ENCODE data around the gene MRPS26.
A peak's percentile ranks its signal among the peaks of the same experiment; 100 is the strongest.
"Not testable (repeated sequence)": the region's sequence is repeated elsewhere in the genome, so short reads cannot be mapped to it uniquely, and the experiment has no call there.

The MRPS26 gene

DNA sequence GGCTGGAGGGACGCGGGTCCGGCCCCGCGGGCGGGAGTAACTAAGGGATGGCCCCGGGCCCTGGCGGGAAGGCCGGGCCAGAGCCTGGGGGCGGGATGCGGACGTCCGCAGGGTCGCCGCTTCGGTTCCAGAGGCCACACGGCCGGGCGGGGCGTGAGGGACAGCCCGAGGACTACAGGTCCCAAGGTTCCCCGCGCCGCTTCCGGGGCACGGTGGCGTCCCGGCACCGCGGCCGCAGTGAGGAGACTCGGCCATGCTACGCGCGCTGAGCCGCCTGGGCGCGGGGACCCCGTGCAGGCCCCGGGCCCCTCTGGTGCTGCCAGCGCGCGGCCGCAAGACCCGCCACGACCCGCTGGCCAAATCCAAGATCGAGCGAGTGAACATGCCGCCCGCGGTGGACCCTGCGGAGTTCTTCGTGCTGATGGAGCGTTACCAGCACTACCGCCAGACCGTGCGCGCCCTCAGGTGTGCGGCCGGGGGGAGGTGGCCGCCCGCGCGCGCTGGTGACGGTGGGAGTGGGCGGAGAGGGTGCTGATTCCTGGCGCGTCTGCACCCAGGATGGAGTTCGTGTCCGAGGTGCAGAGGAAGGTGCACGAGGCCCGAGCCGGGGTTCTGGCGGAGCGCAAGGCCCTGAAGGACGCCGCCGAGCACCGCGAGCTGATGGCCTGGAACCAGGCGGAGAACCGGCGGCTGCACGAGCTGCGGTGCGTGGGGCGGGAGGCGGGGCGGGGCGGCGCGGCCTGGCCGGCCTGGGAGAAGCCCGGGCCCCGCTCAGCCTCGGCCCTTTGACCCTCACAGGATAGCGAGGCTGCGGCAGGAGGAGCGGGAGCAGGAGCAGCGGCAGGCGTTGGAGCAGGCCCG, at the start of gene MRPS26:
Gene MRPS26, plus strand, starts transcription at position 237 of the 861 bp plus-strand sequence. Its CDS starts 17 bp downstream, at position 254.
- DNase-seq (ENCODE audit: low read depth) = peak; percentile 20

DNA sequence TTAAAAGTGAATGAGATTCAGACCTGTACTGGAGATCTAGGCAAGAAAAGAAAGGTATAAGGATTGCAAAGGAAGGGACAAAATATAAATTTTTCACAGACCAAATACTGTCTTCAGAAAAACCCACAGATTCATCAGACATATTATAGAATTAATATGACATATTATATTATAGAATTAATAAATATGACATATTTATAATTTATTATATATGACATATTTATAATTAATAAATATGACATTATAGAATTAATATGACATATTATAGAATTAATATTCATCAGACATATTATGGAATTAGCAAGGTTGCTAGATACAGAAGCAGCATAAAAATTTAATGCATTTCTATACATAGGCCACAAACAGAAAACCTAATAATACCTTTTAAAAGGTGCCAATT, 47.1 kb upstream of the MRPS26 start:
- no peak for DNase-seq (ENCODE audit: low read depth)

DNA sequence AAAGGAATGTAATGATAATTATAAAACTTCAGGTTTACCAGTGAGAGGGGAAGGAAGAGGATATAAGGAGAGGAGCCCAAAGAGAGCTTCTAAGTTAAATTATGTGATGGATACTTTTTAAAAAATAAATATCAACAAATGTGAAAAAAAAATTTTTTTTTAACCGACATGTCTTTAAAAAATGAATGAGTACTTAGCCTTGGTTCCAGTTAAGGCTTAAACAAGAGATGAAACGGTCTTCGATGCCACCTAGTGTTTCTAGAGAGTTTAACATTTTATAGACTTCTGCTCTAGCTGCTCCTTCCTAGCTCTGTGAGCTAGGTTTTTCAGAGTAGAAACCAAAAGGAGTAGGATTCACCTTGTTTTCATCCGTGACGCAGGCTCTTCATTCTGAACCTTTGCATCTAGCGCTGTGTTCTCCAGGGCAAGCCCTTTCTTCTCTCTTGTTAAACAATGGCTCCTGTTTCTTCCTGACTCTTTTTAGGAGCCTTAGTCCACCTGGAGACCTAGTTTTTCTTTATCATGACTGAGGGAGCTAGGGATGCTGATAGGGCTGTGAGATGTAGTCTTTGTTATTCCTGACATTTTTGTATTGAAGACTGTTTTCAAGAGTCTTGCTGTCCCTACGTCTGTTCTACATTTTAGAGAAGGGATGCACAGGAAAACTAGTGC, 44.9 kb upstream of the MRPS26 start:
- peak; percentile 37 for DNase-seq (ENCODE audit: low read depth)

DNA sequence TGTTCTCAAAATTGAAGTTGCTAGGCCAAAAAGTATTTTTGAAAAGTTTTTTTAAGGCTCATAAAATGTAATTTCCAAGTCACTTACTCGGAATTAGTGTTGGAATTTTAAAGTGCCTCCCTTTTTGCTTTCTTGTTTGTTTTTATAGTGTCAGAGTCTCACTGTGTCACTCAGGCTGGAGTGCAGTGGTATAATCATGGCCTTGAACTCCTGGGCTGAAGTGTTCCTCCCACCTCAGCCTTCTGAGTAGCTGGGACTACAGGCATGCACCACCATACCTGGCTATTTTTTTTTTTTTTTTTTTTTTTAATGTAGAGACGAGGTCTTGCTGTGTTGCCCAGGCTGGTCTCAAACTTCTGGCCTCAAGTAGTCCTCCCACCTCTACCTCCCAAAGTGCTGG, 42.4 kb upstream of the MRPS26 start:
- DNase-seq (ENCODE audit: low read depth) = no peak

DNA sequence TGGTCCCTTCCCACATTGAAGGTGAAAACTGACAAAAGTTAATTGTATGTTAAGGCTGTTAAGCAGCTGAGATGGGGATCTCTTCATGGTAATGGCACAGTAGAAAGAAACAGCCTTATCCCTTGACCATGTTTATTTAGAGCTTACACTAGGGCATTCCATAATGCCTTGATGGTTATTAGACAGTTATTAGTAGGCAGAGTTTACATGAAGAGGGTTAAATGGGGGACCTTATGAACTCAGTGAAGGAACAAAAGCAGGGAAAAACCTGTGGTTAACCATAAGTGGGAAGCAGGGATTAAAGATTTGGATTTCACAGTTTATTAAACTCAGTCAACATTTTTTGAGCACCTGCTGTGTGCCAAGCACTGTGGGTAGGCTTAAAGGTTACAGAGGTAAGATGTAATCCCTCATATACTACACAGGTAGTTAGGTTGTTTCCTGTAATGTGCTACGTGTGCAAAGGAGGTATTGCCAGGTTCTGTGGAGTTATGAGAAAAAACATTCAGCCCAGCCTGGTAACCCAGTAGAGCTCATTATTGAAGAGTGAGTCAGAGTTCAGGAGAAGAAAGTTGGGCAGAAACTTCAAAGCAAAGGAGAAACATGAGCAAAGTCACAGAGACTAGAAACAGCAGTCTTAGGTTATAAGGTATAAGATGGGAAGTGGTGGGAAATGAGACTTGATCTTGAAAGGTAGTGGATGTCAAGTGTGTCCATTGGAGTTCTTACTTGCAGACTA, 34.7 kb upstream of the MRPS26 start:
- DNase-seq (ENCODE audit: low read depth) = peak; percentile 22

DNA sequence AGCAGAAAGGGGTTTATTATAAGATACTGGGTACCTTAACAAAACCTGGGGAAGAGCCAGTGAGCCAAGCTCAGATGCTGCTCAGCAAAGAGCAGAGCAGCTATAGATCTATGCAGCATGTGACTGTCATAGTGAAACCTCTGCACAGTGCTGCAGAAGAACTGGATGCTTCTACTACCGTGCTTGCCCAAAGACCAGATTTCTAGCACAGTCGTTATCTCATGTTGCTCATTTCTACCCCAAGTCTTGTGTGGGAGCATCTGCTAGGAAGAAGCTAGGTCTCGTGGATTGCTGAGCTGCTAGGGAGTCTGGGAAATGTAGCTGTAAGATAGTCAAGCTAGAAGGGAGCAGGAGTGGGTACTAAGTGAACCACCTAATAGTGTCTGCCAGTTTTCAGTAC, 34.1 kb upstream of the MRPS26 start:
- DNase-seq (ENCODE audit: low read depth) = no peak

DNA sequence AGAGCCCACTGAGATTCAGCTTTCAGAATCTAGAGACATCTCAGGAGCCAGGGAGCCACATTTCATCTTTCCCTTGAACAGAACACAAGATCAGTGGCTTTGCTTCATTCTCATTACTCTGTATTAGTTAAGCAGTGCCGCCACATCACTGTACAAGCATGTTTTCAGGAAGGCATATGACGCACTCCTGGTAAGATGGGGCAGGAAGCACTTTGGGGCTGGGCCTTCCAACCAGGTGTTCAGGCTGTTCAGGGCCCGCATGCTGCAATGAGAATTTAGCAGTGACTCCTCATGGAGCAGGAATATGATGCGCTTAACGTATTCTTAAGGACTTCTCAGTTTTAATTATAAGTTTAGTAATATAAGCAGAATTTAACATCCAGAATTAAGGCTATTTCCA, 32.1 kb upstream of the MRPS26 start:
- DNase-seq (ENCODE audit: low read depth) = no peak

DNA sequence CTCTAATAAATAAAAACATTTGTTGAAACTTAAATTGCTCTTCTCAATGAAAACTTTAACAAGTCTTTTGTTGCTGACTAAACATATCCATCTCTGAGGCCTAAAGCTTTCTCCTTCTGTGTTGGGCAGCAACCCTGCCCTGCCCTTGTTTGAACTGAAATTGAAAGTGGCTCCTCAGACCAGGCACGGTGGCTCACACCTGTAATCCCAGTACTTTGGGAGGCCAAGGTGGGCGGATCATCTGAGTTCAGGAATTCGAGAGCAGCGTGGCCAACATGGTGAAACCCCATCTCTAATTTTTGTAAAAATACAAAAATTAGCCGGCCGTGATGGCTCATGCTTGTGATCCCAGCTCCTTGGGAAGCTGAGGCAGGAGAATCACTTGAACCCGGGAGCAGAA, 31.7 kb upstream of the MRPS26 start:
- DNase-seq (ENCODE audit: low read depth) = no peak

DNA sequence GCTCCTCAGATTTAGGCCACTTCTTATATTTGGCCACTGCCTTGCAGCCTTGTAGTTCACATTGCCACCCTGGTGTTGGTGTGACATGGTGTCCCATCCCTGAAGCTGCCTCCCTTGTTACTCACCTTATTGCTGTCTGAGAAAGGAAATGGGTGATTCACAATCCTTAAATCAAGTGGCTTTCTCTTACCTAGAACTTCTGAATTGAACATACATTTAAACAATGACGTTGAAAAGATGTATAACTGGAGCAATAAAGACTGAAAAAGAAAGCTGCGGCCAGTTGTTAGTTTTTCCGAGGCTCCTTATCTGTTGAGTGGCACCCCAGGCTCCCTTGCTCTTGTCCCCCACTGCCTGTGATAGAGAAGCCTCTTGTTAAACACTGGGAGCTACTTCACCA, 31.2 kb upstream of the MRPS26 start:
- DNase-seq (ENCODE audit: low read depth) = no peak

DNA sequence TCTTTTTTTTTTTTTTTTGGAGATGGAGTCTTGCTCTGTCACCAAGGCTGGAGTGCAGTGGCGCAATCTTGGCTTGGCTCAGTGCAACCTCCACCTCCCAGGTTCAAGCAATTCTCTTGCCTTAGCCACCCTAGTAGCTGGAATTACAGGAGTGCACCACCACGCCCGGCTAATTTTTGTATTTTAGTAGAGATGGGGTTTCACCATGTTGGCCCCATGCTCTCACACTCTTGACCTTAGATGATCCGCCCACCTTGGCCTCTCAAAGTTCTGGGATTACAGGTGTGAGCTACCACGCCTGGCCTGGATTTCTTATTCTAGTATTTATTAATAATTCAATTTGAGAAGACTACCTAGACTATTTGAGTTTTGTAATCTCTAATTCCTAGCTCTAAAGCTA, 30.6 kb upstream of the MRPS26 start:
- DNase-seq (ENCODE audit: low read depth) = not testable (repeated sequence)

DNA sequence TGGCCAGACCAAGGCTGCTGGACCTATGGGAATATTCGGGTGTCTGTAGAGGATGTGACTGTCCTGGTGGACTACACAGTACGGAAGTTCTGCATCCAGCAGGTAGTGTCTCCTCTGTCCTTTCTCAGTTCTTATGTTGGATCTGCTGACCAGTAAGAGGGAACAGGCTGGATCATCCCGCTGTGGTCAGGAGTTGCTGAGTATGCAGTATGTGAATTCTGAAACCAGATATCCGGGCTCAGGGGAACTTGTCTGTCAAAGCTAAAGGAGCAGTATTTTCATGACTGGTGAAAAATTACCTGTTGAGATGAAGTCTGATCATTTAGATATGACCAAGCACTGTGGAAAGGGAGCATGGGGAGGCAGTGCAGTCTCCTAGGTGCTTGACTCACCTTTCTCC, 24.5 kb upstream of the MRPS26 start:
- no peak for DNase-seq (ENCODE audit: low read depth)

DNA sequence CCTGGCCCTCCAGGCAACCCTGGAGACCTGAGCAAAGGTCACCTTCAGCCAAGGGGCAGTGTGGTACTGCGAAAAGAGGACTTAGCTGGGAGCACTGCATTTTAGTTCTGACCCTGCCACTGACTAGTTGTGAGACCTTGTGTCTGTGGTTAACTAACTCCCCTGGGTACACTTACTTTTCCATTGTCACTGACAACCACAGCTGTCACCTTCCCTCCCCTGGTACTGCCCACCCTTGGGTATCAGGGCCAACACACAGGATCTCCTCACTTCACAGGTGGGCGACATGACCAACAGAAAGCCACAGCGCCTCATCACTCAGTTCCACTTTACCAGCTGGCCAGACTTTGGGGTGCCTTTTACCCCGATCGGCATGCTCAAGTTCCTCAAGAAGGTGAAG, 24.1 kb upstream of the MRPS26 start:
- no peak for DNase-seq (ENCODE audit: low read depth)

DNA sequence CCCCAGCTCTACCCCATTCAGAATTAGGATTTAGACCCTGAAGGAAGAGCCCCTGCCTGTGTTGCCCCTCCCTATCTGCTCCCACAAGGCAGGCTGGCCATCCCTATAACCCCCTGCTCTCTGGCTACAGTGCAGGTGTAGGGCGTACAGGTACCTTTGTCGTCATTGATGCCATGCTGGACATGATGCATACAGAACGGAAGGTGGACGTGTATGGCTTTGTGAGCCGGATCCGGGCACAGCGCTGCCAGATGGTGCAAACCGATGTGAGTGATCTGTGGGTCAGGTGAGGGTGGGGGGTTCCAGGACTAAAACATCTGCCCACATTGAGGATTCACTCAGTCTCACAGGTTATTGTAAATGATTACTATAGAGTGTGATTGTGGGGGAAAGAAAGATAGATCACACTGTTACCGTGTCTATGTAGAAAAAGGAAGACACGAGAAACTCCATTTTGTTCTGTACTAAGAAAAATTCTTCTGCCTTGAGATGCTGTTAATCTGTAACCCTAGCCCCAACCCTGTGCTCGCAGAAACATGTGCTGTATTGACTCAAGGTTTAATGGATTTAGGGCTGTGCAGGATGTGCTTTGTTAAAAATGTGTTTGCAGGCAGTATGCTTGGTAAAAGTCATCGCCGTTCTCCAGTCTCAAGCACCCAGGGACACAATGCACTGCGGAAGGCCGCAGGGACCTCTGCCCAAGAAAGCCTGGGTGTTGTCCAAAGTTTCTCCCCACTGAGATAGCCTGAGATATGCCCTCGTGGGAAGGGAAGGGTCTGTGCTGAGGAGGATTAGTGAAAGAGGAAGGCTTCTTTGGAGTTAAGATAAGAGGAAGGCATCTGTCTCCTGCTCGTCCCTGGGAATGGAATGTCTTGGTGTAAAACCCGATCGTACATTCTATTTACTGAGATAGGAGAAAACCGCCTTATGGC, 23.0 kb upstream of the MRPS26 start:
- not testable (repeated sequence) for DNase-seq (ENCODE audit: low read depth)

DNA sequence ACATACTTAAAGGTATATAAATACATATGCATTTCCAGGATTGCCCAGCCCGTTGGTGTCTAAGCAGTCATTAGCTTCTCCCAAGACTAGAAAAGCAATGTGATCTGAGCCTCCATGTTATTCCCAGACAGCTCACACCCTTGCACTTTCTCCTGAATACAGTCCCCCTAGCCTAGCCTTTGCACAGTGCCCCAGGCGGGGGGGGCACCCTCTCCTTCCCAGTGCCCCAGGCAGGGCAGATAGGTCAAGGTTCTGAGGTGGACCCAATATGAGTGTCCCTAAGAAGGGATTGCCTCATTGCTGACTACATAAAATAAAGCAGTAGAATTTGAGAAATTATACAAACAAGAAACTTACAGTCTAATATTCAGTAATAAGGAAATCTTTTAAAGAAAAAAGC, 17.9 kb upstream of the MRPS26 start:
- no peak for DNase-seq (ENCODE audit: low read depth)

DNA sequence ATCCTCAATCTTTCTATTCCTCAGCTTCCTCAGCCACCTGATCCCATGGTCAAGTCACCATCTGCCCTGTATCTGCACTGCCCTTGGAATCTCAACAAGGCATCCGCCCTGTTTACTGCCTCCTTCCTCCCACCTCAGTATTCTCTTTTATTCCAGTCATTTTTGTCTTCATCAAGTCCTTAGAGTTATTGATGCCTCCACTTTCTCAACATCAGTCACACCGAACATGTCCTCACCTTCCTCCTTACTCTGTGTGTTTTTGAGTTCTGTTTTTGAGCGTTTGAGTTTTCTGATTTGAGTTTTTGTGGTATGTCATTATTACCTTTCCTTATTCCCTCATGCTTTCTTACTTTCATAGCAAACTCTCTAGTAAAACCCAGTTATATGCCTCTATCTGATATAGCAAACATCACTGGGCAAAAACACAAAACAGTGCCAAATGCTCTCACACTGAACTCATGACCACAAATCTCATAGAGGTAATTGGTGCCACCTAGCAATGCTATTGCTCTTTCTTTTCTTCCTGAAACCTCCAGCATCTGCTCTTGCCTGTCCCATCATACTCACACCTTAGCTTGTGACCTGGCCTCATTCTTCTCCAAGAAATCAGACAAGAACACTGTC, 14.2 kb upstream of the MRPS26 start:
- DNase-seq (ENCODE audit: low read depth) = no peak

DNA sequence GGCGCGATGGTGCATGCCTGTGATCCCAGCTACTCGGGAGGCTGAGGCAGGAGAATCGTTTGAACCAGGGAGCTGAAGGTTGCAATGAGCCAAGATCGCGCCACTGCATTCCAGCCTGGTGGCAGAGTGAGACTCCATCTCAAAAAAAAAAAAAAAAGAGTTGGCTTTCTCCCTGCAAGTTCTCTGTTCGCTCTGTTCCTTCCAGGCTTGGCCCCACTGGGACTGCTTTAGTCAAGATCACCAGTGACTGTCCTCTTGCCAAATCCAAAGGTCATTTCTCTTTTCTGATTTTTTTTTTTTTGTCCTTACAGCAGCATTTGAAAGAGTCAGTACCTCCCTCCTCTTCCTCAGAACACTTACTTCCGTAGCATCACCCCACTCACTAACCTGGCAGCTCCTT, 13.2 kb upstream of the MRPS26 start:
- no peak for DNase-seq (ENCODE audit: low read depth)

DNA sequence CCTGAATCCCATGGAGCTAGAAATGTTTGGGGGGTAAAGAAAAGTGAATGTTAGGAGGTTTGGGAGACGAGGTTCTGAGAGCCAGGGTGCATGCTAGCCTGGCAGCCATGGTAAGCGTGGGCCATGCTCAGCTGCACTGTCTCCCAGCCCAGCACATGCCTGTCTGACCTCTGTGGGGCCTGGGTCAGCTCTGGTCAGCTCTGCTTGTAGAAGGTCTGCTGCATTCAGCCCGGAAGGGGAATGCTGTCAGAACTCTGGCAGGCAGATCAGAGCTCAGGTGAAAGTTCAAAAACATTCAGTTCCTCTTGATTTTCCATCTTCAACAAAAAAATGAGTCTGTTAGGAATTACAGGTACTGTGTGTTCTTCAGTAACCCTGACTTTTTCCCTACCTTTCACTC, 8.2 kb upstream of the MRPS26 start:
- DNase-seq (ENCODE audit: low read depth) = no peak

DNA sequence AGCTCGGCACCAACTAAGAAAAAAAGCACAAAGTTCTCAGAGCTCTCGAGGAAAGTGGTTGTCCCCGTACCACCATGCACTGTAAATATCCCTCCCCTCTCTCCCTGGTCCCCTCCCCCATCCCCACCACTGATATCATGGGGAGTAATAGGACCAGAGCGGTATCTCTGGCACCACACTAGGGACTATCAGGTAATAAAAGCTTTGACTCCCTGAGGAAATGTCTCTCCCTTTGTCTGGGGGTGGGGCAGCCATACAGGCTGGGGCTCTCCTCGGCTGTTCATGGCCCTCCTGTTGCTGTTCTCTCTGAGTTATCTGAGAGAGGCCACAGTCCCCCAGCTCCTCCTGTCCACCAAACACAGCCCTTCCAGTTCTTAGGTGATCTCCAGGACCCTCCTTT, 7.4 kb upstream of the MRPS26 start:
- DNase-seq (ENCODE audit: low read depth) = no peak

DNA sequence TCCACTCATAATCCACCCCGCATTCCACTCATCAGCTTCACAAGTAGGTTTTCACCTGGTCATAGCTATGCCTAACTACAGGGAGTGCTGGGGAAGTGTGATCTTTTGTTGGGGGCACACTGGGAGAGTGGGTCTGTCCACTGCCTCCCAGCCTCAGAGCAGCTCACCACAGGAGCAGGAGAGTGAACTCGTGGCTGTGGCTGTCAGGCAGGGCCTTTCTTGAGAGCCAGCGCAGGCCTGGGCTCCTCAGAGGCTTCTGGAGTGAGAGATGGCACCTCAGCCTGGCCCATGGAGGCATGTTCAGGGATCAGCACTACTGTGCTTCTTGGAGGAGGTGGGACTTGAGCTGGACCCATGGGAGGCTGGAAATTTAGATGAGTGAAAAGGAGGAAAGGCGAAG, 6.4 kb upstream of the MRPS26 start:
- no peak for DNase-seq (ENCODE audit: low read depth)

DNA sequence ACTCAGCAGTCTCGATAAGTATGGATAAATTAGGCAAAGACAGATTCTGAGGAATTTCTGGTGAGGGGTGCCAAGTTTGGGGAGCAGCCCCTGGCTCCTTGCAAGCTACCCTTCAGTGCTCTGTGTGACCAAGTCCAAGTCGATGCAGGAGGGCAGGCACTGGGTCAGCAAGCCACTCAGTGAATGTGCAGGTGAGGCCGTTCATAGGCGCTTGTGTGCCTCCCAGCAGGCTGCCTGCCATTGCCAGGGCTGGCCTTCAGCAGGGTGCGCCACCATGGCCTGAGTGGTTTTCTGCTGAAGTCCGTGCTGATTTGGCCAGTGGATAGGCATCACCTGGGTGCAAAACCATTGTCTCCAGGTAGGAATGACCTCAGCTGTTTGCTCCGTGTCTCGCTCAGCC, 5.8 kb upstream of the MRPS26 start:
- no peak for DNase-seq (ENCODE audit: low read depth)

DNA sequence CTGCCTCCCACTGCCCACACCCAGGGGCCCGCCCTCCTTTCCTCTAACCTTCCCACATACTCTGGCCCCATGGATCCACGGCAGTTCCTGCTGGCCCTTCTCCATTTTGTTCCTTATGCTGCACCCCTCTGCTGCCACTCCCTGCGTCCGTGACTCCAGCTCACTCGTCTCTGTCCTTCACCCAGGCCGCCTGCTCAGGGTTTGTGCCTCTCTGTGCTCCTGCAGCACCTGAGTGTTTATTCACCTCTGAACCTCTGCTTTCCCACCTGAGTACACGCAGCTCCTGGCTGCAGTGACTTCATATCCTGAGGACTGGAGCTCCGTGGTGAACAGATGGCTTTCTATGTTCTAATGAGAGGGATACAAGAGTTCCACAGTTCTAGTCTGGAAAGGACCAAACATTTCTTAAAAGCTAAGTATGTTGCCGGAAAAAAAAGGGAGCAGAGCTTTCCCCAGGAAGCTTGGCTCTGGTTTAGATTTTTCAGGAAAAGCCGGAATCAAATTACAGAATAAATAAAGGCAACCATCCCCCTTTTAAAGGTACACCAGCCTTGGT, 3.9 kb upstream of the MRPS26 start:
- no peak for DNase-seq (ENCODE audit: low read depth)
